Measurements from ENCODE around the gene RPL15. TPM values are rescaled to one million over a fixed set of nuclear protein-coding genes. Genes with fewer than 3 reads are reported as not detected.

RPL15 gene
- total and polyA plus RNA-seq, 10 of the 15 experiments (the other 5 are each of a cell fraction or from before 2014, with no cell fraction given) = 2,885 to 10,761 (median 4,017) TPM

DNA sequence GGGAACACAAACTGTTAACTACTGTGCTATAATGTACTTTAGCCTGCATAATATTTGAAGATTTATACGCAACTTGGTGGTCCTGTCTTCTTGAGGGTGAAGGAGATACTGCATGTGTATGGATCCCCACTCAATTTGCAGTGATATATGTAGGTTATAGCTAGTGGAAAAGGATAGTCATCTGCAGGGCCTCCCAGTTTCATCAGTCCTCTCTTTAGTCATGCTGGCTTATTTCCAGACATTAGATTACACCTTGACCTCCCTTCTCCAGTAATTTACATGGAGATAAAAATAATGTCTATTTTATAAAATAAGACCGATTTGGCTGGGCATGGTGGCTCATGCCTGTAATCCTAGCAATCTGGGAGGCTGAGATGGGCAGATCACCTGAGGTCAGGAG lies 31.8 kb downstream of the RPL15 start:
- Histone ChIP-seq H3K4me1 (ENCODE audit: control insufficient read depth, insufficient read depth, low read length) (peaks cover 20% of the 10 kb centered on the region), H3K27me3 (replicated peaks in 1 of 2; ENCODE audit: control insufficient read depth in 2 of 2, insufficient read depth in 2 of 2, low read length in 1 of 2) (no peaks in the 10 kb centered on the region), H4K20me1 (ENCODE audit: control insufficient read depth, insufficient read depth) (no peaks in the 10 kb centered on the region), H3K9ac (ENCODE audit: control insufficient read depth, insufficient read depth, low read length) (no peak overlapping the region), H3K36me3 (ENCODE audit: control insufficient read depth in 2 of 2, insufficient read depth in 2 of 2, low read length in 1 of 2) (no peaks in the 10 kb centered on the region), H3K79me2 (ENCODE audit: control insufficient read depth, insufficient read depth, low read length) (peaks cover 28% of the 10 kb centered on the region), H3K4me2 (ENCODE audit: control insufficient read depth, insufficient read depth) (no peak overlapping the region; the same call in 1 of the 2 replicates), H2AFZ (ENCODE audit: control insufficient read depth, low read depth, low read length) (no peak overlapping the region), H3K4me3 (no peak overlapping the region), H3K9me3 (replicated peaks; ENCODE audit: control insufficient read depth, insufficient read depth, low read length) (no peaks in the 10 kb centered on the region), H3K27ac (ENCODE audit: control insufficient read depth, insufficient read depth) (no peak overlapping the region)
- FAIRE-seq (no peak), ATAC-seq (no peak), DNase-seq (ENCODE audit: low read depth, low spot score) (no peak)
- ChIA-PET CTCF (interaction anchor here (0.5 to 3.0 kb wide), 4 partner anchors 10 to 176 kb away, joined by 3 to 15 read pairs (median 4); no protein-coding TSS in a partner anchor), POLR2A (interaction anchor here (0.6 to 1.0 kb wide), 3 partner anchors 28 to 32 kb away, joined by 3 read pairs; partner anchors contain the start of genes NKIRAS1 and RPL15), RAD21 (ENCODE audit: unreplicated experiment) (no interaction called here), SMC1A (ENCODE audit: uncharacterized antibody, unreplicated experiment) (interaction anchor here (1.2 kb wide), 1 partner anchor 111 kb away, joined by 3 read pairs; no protein-coding TSS in a partner anchor)
- intact Hi-C loops (cut with micrococcal nuclease; ENCODE audit: unreplicated experiment) (loop anchor here (5.0 to 10.0 kb wide), 2 partner anchors 186 to 294 kb away; no protein-coding TSS in a partner anchor), in situ Hi-C loops (cut with MboI) (loop anchor here (25.0 kb wide), 1 partner anchor 1839 kb away; the partner anchor contains the start of genes NGLY1 and OXSM)
- 98% methylated on average over 2 of the region's 2 CpGs for WGBS (ENCODE audit: insufficient coverage, insufficient replicate concordance, low lambda C conversion rate, missing lambda C conversion rate)
- TF ChIP-seq RFX5 (IDR thresholded peaks at IDR 0.05; ENCODE audit: low read depth, low read length) (no peak), KLF5 (IDR thresholded peaks at IDR 0.05; ENCODE audit: partially characterized antibody) (no peak), MXI1 (IDR thresholded peaks at IDR 0.05; ENCODE audit: low read depth, low read length) (no peak), TBL1XR1 (IDR thresholded peaks at IDR 0.05; ENCODE audit: low read depth, low read length) (no peak), ATF7 (IDR thresholded peaks at IDR 0.05; ENCODE audit: low read depth) (no peak), PAX5 (IDR thresholded peaks at IDR 0.05; ENCODE audit: borderline replicate concordance, low read depth, low read length) (no peak), PML (IDR thresholded peaks at IDR 0.05; ENCODE audit: low read length) (no peak), RELA (IDR thresholded peaks at IDR 0.05; ENCODE audit: borderline replicate concordance, partially characterized antibody) (no peak)
- TF ChIP-seq, protein P1, sequence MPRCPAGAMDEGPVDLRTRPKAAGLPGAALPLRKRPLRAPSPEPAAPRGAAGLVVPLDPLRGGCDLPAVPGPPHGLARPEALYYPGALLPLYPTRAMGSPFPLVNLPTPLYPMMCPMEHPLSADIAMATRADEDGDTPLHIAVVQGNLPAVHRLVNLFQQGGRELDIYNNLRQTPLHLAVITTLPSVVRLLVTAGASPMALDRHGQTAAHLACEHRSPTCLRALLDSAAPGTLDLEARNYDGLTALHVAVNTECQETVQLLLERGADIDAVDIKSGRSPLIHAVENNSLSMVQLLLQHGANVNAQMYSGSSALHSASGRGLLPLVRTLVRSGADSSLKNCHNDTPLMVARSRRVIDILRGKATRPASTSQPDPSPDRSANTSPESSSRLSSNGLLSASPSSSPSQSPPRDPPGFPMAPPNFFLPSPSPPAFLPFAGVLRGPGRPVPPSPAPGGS (IDR thresholded peaks at IDR 0.05; ENCODE audit: borderline replicate concordance, insufficient read depth, low read depth, low read length, poor library complexity, severe bottlenecking) = no peak
- no TSS peak for BruUV-seq (replicated peaks)
